ENCODE data around the gene MKLN1.
"Not testable (repeated sequence)": the region's sequence is repeated elsewhere in the genome, so short reads cannot be mapped to it uniquely, and the experiment has no call there.

The MKLN1 gene

DNA sequence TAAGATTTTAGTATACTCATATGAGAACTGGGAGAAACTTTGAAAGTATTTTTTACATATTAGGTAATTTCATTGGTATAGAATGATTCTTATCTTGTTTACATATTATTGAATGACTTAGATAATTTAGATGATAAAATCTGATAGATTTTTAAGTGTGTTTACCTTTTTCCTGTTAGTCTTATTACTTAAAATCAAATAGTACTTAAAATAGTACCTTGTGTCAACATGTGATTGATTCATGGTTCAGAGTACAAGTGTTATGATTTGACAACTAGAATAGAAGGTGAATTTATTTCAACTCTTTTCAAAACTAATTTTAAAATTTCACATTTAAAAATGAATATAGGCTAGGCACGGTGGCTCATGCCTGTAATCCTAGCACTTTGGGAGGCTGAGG lies 4.1 kb downstream of the MKLN1 start:
- in situ Hi-C loops (cut with MboI; ENCODE audit: low sequenced_read_pairs, unreplicated experiment): no loop called here
- DNase-seq (ENCODE audit: low spot score): no peak
- TF ChIP-seq, protein P1, sequence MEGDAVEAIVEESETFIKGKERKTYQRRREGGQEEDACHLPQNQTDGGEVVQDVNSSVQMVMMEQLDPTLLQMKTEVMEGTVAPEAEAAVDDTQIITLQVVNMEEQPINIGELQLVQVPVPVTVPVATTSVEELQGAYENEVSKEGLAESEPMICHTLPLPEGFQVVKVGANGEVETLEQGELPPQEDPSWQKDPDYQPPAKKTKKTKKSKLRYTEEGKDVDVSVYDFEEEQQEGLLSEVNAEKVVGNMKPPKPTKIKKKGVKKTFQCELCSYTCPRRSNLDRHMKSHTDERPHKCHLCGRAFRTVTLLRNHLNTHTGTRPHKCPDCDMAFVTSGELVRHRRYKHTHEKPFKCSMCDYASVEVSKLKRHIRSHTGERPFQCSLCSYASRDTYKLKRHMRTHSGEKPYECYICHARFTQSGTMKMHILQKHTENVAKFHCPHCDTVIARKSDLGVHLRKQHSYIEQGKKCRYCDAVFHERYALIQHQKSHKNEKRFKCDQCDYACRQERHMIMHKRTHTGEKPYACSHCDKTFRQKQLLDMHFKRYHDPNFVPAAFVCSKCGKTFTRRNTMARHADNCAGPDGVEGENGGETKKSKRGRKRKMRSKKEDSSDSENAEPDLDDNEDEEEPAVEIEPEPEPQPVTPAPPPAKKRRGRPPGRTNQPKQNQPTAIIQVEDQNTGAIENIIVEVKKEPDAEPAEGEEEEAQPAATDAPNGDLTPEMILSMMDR (IDR thresholded peaks at IDR 0.05; ENCODE audit: borderline replicate concordance, control extremely low read depth, extremely low read depth, insufficient read depth, missing control alignments): no peak

DNA sequence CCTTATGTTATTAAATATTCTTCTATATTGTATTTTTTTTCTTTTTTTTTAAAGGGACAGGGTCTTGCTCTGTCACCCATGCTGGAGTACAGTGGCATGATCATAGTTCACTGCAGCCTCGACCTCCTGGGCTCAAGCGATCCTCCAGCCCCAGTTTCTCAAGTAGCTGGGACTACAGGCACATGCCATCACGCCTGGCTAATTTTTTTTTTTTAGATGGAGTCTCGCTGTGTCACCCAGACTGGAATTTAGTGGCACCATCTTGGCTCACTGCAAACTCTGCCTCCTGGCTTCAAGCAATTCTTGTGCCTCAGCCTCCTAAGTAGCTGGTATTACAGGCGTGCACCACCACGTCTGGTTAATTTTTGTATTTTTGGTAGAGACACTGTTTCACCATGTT lies 5.1 kb downstream of the MKLN1 start:
- in situ Hi-C loops (cut with MboI; ENCODE audit: low sequenced_read_pairs, unreplicated experiment); DNase-seq (ENCODE audit: low spot score): not testable (repeated sequence)

DNA sequence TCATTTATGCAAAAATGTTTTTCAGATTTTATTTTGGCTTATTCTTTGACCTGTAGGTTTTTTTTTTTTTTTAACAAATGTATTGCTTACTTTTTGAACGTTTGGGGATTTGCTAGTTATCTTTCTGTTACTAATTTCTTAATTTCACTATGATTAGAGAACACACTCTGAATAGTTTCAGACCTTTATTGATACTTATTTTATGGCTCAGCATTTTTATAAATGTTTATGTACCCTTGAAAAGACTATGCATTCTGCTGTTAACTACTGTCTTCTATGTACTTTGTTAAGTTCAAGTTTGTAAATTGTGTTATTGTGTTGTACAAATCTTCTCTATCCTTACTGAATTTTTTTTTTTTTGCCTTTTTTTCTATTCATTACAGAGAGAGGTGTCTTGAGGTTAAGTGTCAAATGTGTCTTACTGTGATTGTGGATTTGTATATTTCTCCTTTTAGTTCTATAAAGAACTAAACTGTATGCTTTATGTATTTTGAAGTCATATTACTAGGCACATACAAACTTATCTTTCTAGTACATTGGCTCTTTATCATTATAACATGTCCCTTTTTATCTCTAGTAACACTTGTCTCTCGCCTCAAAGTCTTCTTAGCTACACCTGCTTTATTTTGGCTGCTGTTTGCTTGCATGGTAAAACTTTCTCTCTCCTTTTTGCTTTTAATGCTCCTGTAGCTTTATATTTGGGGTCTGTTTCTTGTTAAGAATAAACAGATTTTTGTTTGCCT lies 8.1 kb downstream of the MKLN1 start:
- DNase-seq (ENCODE audit: low spot score): no peak
- in situ Hi-C loops (cut with MboI; ENCODE audit: low sequenced_read_pairs, unreplicated experiment): no loop called here

DNA sequence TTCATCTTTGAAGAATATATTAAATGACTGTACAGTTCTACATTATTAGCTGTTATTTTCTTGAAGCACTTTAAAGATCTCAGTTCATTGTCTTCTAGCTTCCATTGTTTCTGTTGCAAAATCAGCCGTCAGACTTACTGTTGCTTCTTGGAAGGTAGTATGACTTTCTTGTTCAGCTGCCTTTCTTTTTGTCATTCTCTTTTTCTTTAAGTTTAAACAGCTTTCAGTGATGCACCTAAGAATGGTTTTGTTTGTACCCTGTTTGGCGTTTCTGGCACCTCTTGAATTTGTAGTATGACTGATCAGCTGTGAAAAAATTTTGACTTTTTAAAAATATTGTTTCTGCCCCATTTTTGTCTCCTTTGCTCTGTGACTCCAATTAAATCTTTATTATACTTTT lies 9.3 kb downstream of the MKLN1 start:
- in situ Hi-C loops (cut with MboI; ENCODE audit: low sequenced_read_pairs, unreplicated experiment): no loop called here
- DNase-seq (ENCODE audit: low spot score): no peak
- TF ChIP-seq, protein P1 (IDR thresholded peaks at IDR 0.05; ENCODE audit: borderline replicate concordance, control extremely low read depth, extremely low read depth, insufficient read depth, missing control alignments): no peak

More for the DNA sequence above, 8.1 kb downstream of the MKLN1 start:
- TF ChIP-seq, protein P1 (IDR thresholded peaks at IDR 0.05; ENCODE audit: borderline replicate concordance, control extremely low read depth, extremely low read depth, insufficient read depth, missing control alignments): no peak

DNA sequence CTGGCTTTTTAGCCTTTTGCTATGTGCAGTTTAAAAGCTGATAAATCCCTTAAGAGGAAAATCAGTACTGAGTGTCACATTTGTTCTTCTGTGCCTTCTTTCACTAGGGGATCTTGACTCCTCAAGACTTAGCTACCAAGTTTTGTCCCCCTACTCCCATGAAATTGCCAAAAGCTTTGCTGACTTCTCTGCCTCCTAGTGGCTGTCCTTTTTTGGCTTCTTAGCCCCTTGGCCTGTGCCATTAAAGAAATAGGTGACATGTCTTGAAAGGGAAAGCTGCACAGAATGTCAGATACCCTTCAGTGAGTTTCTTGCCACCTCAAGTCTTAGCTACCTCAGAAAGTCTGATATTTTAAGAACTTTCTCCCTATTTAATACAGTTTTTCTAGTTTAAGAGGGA lies 10.5 kb downstream of the MKLN1 start:
- TF ChIP-seq, protein P1 (IDR thresholded peaks at IDR 0.05; ENCODE audit: borderline replicate concordance, control extremely low read depth, extremely low read depth, insufficient read depth, missing control alignments): no peak
- in situ Hi-C loops (cut with MboI; ENCODE audit: low sequenced_read_pairs, unreplicated experiment): no loop called here

DNA sequence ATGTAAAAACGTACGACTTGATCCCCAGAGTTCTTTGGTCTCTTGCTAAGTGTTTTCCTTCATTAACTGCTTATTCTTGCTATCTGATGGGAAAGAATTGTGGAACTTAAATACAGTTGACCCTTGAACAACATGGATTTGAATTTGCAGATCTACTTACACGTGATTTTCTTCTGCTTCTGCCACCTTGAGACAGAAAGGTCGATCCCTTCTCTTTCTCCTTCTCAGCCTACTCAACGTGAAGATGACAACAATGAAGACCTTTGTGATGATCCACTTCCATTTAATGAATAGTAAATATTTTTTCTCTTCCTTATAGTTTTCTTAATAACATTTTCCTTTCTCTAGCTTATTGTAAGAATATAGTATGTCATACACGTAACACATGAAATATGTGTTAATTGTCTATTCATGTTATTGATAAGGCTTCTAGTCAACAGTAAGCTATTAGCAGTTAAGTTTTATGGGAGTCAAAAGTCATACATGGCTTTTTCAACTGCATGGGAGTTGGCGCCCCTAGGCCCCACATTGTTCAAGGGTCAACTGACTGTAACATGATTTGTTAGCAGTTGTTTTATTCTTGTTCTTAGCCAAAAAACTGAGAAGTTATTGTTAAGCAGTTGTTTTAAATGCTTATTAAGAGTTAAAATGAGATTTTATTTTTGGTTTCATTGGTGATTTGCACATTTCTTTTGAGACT lies 11.2 kb downstream of the MKLN1 start:
- DNase-seq (ENCODE audit: low spot score): no peak
- in situ Hi-C loops (cut with MboI; ENCODE audit: low sequenced_read_pairs, unreplicated experiment): no loop called here
- TF ChIP-seq, protein P1 (IDR thresholded peaks at IDR 0.05; ENCODE audit: borderline replicate concordance, control extremely low read depth, extremely low read depth, insufficient read depth, missing control alignments): no peak

More for the DNA sequence above, 10.5 kb downstream of the MKLN1 start:
- DNase-seq (ENCODE audit: low spot score): no peak

DNA sequence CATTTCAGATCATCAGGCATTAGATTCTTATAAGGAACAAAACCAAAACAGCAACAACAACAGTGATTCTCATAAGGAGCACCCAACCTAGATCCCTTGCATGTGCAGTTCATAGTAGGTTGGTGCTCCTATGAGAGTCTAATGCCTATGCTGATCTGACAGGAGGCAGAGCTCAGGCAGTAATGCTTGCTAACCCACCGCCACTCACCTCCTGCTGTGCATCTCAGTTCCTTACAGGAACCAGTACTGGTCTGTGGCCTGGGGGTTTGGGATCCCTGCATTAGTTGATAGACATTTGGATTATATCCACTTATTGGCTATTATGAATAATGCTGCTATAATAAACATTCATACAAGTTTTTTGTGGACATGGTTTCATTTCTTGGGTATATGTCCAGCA lies 14.0 kb downstream of the MKLN1 start:
- DNase-seq (ENCODE audit: low spot score): no peak
- in situ Hi-C loops (cut with MboI; ENCODE audit: low sequenced_read_pairs, unreplicated experiment): no loop called here
- TF ChIP-seq, protein P1 (IDR thresholded peaks at IDR 0.05; ENCODE audit: borderline replicate concordance, control extremely low read depth, extremely low read depth, insufficient read depth, missing control alignments): no peak

Data from GM13976 (cell line).